ENCODE measurements around the gene TPSAB1.
A peak's percentile ranks its signal among the peaks of the same experiment; 100 is the strongest.

Gene TPSAB1

DNA sequence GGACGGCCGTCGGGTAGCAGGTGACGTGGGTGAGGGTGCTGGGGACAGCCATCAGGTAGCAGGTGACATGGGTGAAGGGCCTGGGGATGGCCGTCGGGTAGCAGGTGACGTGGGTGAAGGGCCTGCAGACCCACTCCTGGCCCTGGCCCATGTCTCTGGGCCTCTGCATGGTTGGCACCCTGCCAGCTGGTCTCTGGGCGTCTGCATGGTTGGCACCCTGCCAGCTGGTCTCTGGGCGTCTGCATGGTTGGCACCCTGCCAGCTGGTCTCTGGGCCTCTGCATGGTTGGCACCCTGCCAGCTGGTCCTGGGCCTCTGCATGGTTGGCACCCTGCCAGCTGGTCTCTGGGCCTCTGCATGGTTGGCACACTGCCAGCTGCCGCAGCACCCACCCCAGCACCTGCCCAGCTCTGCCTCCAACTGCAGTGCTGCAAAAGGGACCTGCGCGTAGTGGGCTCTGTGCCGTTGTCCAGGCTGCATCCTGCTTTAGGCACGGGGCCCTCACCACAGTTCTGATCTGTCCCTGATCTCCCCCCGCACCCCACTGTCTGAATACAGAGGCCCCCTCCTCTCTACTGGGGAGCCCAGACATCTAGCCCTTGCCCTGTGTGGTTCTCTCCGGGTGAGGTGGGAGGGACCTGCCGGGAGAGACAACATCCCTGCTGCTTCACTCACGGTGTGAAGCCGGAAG is 31.4 kb downstream of the TPSAB1 start:
- DNase-seq = peak; percentile 7

DNA sequence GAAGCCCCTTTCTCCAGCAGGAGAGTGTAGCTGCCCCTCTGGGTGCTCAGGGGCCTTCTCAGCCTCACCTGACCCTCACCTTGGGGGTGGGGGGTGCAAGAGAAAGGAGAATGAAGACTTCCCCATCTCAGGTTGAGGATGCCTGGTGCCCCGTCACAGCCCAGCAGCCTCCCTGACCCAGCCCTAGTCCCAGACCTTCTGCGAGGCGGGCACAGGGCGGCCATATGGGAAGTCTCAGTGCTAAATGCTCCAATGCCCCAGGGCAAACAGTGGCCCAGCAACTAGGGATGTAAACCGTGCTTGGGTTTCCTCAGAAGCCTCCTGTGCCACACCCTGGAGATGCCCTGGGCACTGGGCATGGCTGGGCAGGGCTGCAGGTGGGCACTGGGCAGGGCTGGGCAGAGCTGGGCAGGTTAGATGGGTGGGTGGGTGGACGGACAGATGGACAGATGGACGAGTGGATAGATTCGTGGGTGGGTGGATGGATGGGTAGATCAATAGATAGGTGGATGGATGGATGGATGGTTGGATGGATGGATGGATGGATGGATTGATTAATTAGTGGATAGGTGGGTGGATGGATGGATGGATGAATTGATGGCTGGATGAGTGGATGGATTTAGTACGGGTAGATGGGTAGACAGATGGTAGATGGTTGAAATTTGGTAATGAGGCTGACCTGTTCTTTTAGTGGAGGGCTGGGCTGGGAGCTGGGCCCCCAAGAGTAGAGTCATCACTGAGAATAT is 32.1 kb downstream of the TPSAB1 start:
- no peak for DNase-seq

DNA sequence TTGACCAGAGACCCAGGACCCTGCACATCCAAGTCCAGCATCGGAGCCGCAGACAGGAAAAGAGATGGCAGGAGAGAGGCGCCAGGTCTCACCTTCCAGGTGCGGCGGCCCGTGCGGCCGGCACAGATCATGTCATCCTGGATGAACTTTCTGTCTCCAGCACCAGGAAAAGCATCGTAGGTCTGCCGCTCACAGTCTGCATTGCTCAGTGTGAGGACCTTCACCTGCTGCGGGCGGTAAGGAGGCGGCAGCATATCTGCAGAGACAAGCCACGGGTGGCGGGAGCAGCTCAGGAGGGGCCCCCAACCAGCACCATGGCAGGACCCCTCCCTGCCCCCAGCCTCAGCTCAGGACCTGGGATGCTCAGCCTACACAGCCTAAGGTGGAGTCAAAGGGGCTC is 33.3 kb downstream of the TPSAB1 start:
- DNase-seq = no peak

DNA sequence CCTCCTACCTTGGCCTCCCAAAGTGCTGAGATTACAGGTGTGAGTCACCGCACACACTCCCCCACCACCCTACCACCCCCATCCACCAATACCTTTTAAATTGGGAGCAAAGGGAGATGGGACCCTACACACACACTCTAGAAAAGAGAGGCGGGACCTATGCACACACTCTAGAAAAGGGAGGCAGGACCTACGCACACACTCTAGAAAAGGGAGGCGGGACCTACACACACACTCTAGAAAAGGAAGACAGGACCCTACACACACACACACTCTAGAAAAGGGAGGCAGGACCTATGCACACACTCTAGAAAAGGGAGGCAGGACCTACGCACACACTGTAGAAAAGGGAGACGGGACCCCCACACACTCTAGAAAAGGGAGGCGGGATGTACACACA is 34.3 kb downstream of the TPSAB1 start:
- no peak for DNase-seq

DNA sequence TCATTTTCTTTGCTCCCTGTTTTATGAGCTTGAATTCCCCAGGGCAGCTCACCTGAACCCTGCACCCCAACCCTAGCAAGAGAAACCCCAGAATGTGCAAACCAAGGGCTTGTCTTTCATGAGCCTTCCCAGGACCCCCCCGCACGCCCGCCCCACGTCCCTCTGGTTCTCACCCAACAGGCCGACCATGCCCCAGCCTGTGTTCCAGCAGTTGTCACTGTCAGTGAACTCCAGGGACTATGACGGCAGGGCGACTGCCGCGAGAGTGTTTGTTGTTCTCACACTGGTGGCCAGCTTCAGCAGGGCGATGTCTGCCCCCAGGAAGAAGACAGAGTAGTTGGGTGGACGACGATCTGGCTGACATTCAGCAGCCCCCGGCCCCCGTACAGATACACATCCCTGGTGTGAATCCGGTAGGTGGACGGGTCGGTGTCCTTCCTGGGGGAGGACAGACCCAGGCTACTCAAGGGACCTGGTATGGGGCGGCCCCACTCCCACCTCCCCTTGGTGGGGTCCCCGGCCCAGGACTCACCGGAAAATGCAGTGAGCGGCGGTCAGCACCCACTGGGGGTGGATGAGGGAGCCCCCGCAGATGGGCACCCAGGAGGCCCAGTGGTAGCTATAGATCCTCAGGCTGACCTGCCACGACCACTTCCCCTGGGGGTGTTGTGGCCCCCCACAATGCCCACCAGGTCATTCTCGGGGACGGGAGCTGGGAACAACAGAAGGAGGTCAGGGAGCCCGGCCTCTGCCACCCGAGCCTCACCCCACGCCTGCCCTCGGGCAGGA is 35.5 kb downstream of the TPSAB1 start:
- DNase-seq = no peak

DNA sequence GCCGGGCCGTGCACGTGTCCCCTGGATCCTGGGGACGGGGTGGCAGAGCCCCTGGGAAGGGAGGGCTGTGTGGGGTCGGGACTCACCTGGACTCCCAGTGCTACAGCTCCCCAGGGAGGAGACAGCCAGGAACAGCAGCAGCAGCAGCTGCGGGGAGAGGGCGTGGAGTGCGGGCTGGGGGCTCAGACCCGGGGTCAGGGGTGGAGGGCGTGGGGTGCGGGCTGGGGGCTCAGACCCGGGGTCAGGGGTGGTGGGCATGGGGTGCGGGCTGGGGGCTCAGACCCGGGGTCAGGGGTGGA is 36.0 kb downstream of the TPSAB1 start:
- no peak for DNase-seq

DNA sequence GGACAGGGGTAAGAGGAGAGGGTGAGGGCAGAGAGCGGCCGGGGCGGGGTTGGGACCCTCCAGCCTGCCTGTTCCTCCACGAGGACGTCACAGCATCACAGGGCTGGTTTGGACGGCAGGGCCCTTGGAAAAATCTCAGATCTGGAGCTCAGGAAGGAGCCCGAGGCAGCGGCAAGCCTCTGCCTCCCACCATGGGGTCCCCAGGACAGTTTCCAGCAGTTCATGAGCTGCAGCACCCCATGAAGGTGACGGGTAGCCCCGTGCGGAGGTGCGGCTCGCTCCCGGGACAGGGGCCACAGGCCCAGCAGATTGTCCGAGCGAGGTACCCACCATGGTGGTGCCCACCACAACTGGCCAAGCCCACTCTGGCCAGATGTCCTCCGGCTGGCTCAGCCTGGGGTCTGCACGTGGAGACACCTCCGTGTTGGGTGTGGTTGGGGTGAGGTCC is 36.7 kb downstream of the TPSAB1 start:
- no peak for DNase-seq

DNA sequence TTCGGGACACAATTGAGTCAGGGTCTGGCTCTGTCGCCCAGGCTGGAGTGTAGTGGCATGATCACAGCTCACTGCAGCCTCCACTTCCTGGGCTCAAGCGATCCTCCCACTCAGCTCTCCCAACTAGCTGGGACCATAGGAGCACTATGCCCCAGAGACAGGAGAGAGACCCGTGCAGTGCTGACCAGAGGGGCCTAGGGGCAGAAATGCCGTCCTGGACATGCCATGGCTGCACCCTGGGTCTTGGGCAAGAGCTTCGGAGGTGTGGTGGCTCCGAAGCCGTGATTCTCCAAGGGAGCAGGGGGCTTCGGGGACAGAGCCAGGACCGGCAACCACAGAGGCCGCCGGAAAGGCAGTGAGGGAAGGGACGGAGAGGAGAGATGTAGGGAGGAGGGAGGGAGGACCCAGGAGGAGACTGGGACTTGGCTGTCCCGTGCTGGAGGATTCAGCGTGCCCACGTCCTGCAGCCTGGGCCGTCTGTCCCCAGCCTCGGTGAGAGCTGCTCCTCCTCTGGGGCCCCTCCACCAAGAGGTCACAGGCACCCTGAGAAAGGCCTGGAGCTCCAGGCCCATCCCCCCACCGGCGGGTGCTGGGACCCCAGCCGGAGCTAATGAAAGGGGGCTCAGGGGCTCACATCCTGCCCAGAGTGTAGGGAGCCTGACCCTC is 37.2 kb downstream of the TPSAB1 start:
- no peak for DNase-seq

DNA sequence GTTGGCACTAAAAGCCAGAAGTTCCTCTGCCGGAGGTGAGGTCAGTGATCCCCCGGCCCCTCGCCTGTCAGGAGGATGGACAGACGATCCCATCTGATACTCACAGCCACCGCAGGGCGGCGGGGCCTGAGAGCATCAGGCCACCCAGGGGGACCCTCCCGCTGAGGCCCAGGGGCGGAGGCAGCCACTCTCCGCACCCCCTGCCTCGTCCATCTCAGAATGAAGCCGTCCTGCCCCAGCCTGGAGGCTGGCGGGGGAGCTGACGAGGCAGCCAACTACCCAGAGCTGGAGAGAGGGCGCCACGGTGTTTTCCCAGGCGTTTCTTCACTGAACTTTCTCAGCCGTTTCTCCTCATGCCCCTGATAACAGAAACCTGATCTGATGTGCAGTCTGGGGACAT is 38.0 kb downstream of the TPSAB1 start:
- DNase-seq = no peak

DNA sequence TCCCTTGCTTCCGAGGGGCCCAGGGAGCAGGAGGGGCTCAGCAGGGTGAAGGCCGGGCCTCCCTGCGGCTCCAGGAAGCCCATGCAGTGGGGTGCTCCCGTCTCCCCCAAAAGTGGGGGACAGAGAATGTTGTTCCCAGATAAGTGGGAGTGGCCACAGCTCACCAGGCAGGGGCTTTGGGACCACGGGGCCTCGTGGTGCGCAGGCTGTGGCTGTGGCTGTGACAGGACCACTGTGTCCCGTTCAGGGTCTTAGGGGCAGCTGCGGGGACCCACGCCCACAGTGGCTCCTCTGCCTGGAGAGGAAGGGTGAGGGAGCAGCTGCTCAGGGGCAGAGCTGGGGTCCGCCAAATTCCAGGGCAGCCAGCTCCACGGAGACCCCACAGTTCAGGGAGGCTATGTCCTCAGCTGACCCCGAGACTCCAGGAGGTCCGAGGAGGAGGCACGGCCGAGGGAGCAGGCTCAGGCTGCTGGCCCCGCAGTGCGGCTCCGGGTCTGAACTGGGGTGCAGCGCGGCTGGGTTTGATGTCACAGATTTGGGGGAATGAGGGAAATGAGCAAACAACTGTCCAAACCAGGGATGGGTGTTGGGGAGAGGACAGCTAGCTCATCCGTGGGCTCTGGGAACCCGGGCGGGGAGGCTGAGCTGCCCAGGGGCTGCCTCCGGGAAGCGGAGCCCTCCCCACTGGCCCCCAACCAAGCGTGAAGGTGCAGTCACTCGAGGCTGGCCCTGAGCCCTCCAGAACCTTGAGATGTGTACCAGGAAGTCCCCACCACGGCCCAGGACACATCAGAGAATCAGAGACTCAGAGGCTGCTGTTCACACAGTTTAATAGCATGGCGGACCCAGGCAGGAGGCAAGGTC is 38.8 kb downstream of the TPSAB1 start:
- DNase-seq = no peak

DNA sequence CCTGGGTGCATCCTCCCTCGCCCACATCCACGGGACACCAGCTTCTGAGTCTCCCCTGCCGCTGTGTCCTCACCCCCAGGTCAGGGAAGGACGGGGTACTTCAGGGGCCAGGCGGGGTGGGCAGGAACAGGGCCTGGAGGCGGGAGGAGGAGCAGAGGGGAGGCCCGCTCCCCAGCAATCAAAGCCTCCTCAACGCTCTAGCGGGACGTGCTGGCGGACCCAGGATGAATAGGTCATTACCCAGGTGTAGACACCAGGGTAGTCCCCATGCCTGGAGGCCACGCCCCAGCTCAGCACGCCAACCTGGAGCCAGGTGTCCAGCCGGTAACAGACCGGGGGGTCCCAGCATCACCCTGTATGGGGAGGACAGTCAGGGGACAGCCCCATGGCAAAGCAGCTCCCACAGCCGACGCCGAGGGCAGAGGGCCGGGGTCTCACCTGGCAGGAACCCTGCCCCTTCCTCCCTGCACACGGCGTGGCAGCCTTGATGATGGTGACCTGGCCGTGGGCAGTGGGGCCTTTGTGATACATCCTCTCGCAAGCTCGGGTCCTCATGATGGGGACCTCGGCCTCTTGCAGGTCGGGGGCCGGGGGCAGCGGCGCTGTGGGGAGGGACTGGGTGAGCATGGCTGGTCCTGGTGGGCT is 39.6 kb downstream of the TPSAB1 start:
- DNase-seq = no peak

DNA sequence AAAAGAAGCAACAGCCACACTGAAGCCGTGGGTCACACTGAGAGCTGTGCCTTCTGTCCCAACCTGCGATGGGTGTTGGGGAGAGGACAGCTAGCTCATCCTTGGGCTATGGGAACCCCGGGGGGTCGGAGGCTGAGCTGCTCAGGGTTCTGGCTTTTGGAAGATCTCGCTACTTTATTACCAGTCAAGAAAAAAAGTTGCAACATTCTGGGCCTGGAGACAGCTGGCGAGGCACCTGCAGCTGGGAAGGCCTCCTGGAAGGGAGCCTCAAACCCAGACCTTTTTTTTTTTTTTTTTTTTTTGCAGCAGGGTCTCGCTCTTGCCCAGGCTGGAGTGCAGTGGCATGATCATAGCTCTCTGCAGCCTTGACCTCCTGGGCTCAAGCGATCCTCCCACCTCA is 40.3 kb downstream of the TPSAB1 start:
- no peak for DNase-seq

DNA sequence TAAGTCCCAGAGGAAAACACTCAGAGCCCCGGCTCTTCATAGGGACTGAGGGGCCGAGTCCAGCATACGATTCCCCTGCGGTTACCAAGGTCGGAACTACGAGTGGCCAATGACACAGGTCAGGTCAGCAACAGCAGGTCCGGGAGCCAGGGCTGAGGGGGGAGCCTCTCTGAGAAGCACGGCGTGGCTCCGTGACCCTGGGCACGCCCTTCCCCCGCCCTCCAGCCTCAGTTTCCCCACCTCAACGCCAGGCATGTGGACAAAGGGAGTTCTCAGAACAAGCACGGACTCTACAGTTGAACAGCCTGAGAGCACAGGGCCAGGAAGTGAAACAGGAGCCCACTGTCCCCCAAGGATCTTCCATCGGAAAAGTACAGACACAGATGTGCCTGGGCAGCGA is 41.0 kb downstream of the TPSAB1 start:
- DNase-seq = no peak

DNA sequence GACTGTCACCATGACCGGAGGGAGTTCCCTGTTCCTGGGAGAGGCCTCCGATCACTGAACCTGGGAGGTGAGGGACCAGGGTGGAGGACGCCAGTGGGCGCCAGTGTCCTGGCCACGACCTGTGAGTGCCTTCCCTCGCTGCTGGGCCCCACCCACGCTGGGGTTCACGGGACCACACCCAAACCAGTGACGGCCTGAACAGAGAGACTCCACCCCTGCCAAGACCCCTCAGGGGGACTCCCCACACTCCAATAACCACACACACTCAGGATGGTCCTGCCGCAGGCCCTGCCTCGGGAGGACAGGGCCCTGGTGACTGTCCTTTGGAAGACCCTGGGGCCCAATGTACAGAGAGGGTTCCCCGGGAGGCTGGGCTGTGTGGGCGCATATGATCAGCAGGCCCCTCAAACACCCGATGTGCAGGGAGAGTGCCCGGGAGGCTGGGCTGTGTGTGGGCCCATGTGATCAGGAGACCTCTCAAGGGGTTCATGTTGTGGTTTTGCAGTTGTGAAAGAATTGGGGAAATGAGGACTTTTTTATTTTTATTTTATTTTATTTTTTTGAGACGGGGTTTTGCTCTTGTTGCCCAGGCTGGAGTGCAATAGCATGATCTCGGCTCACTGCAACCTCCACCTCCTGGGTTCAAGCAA is 41.9 kb downstream of the TPSAB1 start:
- no peak for DNase-seq

DNA sequence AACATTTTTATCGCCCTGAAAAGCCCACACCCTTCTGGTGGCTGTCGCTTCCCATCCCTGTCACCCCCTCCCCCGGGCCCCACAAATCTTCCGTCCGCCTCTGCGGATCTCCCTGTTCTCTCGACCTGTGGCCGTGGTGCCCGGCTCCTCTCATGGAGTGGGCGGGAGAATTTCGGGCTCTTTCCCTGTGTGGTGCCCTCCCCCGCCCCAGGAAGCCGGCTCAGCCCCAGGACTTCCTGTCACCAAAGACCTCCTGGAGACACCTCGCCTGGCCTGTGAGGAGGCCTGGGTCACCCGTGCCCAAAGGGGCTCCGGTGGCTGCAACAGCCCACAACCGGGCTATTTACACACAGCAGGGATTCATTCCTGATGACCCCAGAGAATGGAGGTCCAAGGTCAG is 42.8 kb downstream of the TPSAB1 start:
- DNase-seq = no peak

DNA sequence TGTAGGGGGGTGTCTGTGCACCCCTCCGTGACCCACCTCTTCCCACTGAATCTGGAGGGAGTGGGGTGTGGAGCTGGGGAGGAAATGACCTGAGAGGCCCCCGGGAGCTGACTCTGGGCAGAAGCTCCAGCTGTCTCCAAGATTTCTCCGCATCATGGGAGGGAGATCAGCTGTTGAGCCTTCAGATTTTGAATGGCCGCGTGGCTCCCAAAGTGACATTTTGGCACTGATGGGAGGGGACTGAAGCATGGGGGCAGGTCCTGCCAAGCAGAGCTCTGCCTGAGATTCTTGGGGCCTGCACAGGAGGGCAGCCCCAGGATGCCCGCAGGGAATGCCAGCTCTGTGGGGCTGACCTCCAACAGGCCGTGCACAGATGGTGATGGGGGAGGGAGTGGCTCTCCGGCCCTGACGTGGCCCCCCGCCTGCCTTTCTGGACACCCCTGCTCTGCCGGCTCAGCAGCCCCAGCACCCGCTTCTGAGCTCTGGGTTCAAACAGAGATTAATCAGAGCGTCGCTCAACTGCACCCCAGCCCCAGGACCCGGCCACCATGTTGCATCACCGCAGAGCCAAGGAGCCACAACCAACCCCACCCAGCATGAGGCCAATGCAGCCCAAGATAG is 43.6 kb downstream of the TPSAB1 start:
- DNase-seq = no peak

DNA sequence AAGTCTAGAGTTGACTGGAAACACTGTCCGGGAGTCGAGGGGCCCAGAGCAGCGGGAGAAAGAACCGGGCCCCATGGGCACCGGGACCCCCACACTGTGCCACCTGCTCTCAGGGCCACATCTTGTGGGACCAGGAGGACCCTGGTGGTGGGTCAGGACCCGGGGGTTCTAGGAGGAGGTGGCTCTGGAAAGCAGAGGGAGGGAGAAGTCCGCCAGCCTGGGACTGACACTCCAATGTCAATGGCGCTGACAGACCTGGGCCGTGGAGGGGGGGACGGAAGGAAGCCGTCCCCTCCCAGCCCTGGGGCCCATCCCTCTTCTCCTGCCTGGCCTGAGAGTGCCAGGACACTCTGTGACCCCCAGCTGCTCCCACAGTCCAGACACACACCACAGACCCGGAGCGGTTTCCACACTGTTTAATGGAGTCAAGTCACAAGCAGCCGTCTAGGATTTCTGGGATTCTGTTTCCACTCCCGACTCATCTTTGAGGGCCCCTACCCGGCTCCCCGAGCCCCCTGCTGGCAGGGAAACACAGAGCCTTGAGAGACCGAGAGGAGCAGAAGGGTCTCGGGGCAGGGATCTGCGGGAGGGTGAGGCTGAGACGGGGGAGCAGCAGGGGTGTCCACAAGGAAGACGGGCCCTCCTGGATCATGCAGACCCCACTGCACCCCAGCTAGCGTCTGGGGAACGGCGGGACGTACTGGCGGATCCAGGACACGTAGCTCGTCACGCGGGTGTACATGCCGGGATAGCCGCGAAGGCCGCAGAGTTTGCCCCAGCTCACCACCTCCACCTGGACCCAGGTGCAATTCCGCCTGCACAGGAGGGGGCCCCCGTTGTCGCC is 45.4 kb downstream of the TPSAB1 start:
- no peak for DNase-seq

DNA sequence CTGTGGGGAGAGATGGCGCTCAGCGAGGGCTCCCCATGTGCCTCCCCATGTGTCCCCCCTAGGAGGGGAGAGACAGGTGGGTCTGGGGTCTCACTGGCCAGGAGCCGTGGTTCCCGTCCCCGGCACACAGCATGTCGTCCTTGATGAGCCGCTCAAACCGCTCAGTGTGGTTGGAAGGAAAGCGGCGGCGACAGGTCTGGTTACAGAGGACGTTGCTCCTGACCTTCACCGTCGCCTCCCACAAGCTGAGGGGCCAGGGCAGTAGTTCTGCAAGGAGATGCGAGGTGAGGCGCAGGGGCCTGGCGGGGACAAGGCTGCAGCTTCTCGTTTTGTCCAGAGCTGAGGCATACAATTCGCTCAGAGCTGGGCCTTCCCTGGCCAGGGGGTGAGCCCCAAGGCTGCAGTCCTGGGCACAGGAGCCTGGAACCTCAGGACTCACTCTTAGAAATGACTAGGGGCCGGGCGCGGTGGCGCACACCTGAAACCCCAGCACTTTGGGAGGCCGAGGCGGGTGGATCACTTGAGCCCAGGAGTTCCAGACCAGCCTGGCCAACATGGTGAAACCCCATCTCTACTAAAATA is 46.1 kb downstream of the TPSAB1 start:
- no peak for DNase-seq

DNA sequence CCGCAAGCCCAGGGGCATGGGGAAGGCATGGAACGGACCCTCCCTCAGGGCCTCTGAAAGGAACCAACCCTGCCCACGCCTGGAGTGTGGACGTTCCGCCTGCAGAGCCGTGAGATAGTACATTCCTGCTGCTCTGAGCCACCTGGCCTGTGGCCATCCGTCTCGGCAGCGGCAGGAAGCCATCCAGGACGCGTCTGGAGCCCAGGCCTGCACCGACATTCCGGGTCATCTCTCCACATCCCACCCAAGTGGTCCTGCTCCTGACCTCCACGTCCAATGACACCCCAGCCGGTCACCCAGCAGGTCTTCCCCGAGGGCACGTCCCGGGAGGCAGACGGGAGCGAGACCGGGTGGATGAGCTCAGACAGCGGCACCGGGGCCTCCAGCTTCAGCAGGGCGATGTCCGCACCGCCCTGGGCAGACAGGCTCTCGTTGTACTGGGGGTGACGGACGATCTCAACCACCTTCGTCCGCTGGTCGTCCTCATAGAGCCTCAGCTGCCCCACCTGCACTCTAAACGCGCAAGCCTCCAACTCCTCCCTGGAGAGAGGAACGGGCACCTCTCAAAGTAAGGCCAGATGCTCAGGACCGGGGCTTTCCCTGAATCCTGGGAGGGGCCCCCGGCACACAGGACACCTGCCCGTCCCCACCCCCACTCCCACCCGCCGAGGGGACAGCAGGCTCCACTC is 47.6 kb downstream of the TPSAB1 start:
- peak; percentile 16 for DNase-seq

Measured in fibroblast of skin of back (primary cell).